Fibroblast of pulmonary artery (primary cell): Measurements from ENCODE around the gene SPATA46.
A peak's percentile ranks its signal among the peaks of the same experiment; 100 is the strongest.

Experiments used
- DNase-seq: peaks from one replicate; pipeline ENCODE4 v3.0.0-alpha.2; 2010; ENCODE audit warnings: low read depth
- H3K4me3 ChIP-seq: replicated peaks from 2 replicates; pipeline ENCODE4 v1.5.1; 2011; ENCODE audit warnings: low read depth, mild to moderate bottlenecking, control low read depth, low read length, moderate library complexity
- TF ChIP-seq, protein P1 (sequence below): IDR thresholded peaks from 2 replicates; pipeline ENCODE4 v1.5.1; 2011; ENCODE audit warnings: mild to moderate bottlenecking, control low read depth, low read length, inconsistent platforms; ENCODE audit errors: missing control alignments

The SPATA46 gene

DNA sequence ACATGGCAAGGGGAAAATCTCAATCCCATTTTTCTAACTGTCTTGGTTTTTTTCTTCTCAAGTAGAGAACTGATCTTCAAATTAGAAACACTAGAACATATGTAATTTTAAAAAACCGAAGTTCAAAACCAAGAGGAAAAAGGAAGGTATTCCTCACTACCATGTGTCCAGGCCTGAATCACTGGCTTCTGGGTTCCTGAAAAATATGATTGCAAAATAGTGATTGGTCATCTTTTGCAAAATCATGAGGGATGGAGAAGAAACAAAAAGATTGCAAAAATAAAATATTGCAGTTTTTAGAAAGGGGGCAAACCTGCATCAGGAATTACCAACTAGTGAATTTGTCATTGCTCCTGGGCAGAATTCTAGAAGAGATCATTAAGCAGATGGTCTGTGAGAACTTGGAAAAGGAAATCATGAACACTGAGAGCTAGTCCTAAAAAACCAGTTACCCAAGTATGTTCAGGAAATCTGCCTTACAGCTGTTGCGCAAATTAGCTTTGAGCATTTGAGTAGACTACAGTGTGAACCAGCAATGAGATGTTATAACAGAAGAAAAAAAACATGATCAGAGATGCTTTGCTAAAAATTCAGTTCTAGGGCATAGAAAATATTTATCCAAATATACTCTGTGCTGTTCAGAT is 49.4 kb downstream of the SPATA46 start:
- TF ChIP-seq, protein P1, sequence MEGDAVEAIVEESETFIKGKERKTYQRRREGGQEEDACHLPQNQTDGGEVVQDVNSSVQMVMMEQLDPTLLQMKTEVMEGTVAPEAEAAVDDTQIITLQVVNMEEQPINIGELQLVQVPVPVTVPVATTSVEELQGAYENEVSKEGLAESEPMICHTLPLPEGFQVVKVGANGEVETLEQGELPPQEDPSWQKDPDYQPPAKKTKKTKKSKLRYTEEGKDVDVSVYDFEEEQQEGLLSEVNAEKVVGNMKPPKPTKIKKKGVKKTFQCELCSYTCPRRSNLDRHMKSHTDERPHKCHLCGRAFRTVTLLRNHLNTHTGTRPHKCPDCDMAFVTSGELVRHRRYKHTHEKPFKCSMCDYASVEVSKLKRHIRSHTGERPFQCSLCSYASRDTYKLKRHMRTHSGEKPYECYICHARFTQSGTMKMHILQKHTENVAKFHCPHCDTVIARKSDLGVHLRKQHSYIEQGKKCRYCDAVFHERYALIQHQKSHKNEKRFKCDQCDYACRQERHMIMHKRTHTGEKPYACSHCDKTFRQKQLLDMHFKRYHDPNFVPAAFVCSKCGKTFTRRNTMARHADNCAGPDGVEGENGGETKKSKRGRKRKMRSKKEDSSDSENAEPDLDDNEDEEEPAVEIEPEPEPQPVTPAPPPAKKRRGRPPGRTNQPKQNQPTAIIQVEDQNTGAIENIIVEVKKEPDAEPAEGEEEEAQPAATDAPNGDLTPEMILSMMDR: no peak
- DNase-seq: peak; percentile 40
- no peak overlapping the region for H3K4me3 ChIP-seq

DNA sequence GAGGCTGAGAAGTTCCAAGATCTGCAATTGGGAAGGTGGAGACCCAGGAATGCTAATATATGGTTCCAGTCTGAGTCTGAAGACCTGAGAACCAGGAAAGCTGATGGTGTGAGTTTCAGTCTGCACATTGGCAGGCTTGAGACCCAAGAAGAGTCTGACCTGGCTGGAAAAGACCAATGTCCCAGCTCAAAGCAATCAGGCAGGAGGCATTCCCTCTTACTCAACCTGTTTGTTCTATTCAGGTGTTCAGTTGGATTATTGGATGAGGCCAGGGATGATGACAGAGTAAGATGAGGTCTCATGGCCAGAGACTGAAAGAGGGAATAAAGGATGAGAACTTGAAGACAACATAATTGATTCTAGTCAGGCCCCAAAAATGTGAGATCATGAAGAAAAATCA is 50.1 kb downstream of the SPATA46 start:
- TF ChIP-seq, protein P1: no peak
- H3K4me3 ChIP-seq: no peak overlapping the region
- no peak for DNase-seq

DNA sequence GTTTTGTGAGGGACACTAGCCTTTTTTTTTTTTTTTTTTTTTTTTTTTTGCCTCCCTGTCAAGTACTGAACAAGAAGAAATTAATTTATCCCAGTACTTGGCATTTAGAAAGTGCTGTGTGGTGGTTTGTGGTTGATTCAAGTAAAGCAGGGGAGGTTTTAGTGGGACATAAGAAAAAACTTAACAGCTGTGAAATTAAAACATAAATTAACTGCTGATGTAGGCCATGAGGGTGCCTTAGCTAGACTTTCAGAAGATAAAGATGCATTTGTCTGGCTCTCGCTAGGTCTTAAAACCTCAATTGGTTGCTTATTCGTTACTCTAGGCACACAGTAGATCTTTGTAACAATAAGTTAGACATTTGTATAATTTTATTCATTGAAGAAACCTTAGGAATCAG is 52.3 kb downstream of the SPATA46 start:
- no peak for DNase-seq
- TF ChIP-seq, protein P1: no peak
- no peak overlapping the region for H3K4me3 ChIP-seq
